Renal cortex interstitium (tissue), 3 donors: ENCODE data around the gene KRTAP3-3. TPM values are rescaled to one million over a fixed set of nuclear protein-coding genes. Genes with fewer than 3 reads are reported as not detected.

Source experiments
- polyA plus RNA-seq, 3 donors: library from polyadenylated mRNA; unstranded; fragments of 120-200 nt; gene quantifications; one replicate each; pipeline ENCODE4 v1.2.1, GENCODE V29; 2013; ENCODE audit not compliant: insufficient read length in 3 of 3

Gene KRTAP3-3
- polyA plus RNA-seq, 3 donors: not detected

Other genes with a start within 250 kb of the KRTAP3-3 start
- gene KRT25, start 238.8 kb downstream of the KRTAP3-3 start, polyA plus RNA-seq: under 1 TPM in 1 of 3 donors, not detected in 2; 0.09 TPM
- not detected for gene KRT26, start 222.0 kb downstream of the KRTAP3-3 start, polyA plus RNA-seq
- gene KRT27, start 211.6 kb downstream of the KRTAP3-3 start, polyA plus RNA-seq: not detected
- gene KRT28, start 194.2 kb downstream of the KRTAP3-3 start, polyA plus RNA-seq: not detected
- gene KRT10, start 171.6 kb downstream of the KRTAP3-3 start, polyA plus RNA-seq: 10 to 100 TPM; 47.1 to 49.5 (median 48.5) TPM
- not detected for gene KRT12, start 126.9 kb downstream of the KRTAP3-3 start, polyA plus RNA-seq
- under 1 TPM in 2 of 3 donors, not detected in 1; 0.11 to 0.19 TPM for gene KRT20, start 108.9 kb downstream of the KRTAP3-3 start, polyA plus RNA-seq
- gene KRT23, start 56.5 kb downstream of the KRTAP3-3 start, polyA plus RNA-seq: 1 to 10 TPM in 1 of 3 donors, under 1 TPM in 2; 0.80 to 1.4 (median 0.94) TPM
- gene KRT39, start 27.2 kb downstream of the KRTAP3-3 start, polyA plus RNA-seq: not detected
- not detected for gene KRT40, start 9.8 kb downstream of the KRTAP3-3 start, polyA plus RNA-seq
- not detected for gene KRTAP3-2, start 5.7 kb upstream of the KRTAP3-3 start, polyA plus RNA-seq
- gene KRTAP3-1, start 15.0 kb upstream of the KRTAP3-3 start, polyA plus RNA-seq: not detected
- gene KRTAP1-5, start 33.0 kb upstream of the KRTAP3-3 start, polyA plus RNA-seq: not detected
- not detected for gene KRTAP1-4, start 36.0 kb upstream of the KRTAP3-3 start, polyA plus RNA-seq
- not detected for gene KRTAP1-3, start 40.7 kb upstream of the KRTAP3-3 start, polyA plus RNA-seq
- gene KRTAP1-1, start 47.3 kb upstream of the KRTAP3-3 start, polyA plus RNA-seq: not detected
- gene KRTAP2-1, start 53.2 kb upstream of the KRTAP3-3 start, polyA plus RNA-seq: not detected
- gene KRTAP2-2, start 61.1 kb upstream of the KRTAP3-3 start, polyA plus RNA-seq: not detected
- not detected for gene KRTAP2-3, start 66.0 kb upstream of the KRTAP3-3 start, polyA plus RNA-seq
- not detected for gene KRTAP2-4, start 71.7 kb upstream of the KRTAP3-3 start, polyA plus RNA-seq
- not detected for gene KRTAP4-7, start 90.0 kb upstream of the KRTAP3-3 start, polyA plus RNA-seq
- not detected for gene KRTAP4-8, start 104.0 kb upstream of the KRTAP3-3 start, polyA plus RNA-seq
- gene KRTAP4-16, start 108.0 kb upstream of the KRTAP3-3 start, polyA plus RNA-seq: not detected
- not detected for gene KRTAP4-9, start 111.2 kb upstream of the KRTAP3-3 start, polyA plus RNA-seq
- gene KRTAP4-11, start 124.2 kb upstream of the KRTAP3-3 start, polyA plus RNA-seq: not detected
- not detected for gene KRTAP4-12, start 130.0 kb upstream of the KRTAP3-3 start, polyA plus RNA-seq
- not detected for gene KRTAP4-6, start 146.4 kb upstream of the KRTAP3-3 start, polyA plus RNA-seq
- gene KRTAP4-5, start 155.7 kb upstream of the KRTAP3-3 start, polyA plus RNA-seq: not detected
- gene KRTAP4-4, start 166.6 kb upstream of the KRTAP3-3 start, polyA plus RNA-seq: not detected
- gene KRTAP4-3, start 174.1 kb upstream of the KRTAP3-3 start, polyA plus RNA-seq: not detected
- gene KRTAP4-2, start 184.1 kb upstream of the KRTAP3-3 start, polyA plus RNA-seq: not detected
- not detected for gene KRTAP4-1, start 190.7 kb upstream of the KRTAP3-3 start, polyA plus RNA-seq
- gene KRTAP9-1, start 195.7 kb upstream of the KRTAP3-3 start, polyA plus RNA-seq: not detected
- gene KRTAP9-2, start 232.5 kb upstream of the KRTAP3-3 start, polyA plus RNA-seq: not detected
- not detected for gene KRTAP9-3, start 238.3 kb upstream of the KRTAP3-3 start, polyA plus RNA-seq
- not detected for gene KRTAP9-8, start 243.8 kb upstream of the KRTAP3-3 start, polyA plus RNA-seq